Superior temporal gyrus (tissue), 1 donor: Measurements from ENCODE around the gene GMEB2.

Experiments
- DNase-seq: peaks from one replicate; pipeline ENCODE4 v3.0.0-alpha.2; 2016; ENCODE audit errors: extremely low spot score

The GMEB2 gene

DNA sequence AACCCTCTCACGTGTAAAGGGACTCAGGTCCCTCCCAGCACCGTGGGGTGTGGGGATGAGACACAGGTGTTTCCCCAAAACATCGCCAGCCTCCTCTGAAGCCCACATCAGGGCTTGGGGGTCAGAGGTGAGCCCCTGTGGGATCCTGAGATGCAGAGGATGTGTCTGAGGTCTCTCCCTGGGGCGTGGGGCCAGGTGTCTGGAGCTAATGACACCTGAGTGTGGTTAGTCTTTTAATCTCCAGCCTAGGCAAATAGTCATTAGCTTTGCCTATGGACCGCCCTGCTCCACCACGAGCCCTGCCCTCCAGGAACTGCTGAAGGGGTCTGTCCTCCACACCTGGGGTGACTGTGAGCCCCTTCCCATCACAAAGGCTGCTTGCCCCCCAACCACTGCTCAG lies 81.1 kb downstream of the GMEB2 start:
- no peak for DNase-seq

DNA sequence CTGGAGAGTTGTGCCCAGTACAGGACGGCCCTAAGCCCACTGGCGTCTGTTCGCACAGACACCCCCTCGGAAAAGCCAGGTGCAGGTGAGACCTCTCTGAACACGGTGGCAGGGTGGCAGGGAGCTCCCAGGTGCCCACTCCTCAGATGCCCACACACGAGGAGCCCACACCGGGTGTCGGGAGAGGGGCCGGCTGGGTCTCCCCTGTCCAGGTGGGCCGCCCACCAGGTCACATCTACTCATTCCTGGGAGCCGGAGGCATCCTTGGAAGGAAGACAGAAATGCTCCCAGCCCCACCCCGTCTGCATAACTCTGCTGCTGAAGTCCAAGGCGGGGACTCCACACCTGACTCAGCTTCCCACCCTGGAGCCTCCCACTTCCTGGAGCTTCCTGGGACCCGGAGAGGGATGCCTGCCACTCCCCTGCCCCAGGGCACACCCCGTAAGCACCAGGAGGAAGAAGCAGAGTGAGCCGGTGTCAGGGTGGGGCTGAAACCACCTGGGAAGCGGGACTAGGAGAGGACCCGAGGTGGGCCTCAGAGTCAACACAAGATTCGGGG lies 81.9 kb downstream of the GMEB2 start:
- no peak for DNase-seq

DNA sequence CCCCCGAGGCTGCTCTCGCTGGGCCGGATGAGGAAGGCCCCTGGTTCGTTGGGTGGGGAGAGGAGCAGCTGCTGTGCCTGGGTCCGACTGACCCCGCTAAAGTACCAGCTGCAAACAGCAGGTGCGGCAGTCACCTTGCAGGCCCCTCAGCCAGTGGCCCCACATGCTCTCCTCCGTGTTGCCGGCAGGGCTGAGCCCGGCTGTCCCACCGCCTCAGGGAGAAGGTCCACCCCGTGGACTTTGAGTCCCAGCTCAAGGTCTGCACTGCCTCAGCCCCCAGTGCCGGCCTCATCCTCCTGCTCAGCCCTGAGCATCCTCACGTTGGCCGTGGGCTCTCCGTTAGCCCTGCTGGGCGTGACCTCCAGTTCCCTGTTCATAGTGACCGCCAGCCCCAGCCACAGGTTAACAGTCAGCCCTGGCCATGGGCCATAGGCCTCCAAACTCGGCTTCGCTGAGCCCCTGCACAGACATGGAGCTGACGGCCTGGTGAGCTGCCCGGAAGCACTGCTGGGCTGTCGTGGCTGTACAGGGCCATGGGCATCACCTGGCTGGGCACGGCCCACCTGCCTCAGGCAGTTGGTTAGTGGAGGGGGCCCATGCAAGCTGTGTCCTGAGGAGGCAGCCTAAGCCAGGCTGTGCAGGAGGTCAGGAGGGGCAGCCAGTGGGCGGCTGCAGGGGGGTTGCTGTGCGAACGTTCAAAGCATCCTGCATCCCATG lies 82.5 kb downstream of the GMEB2 start:
- no peak for DNase-seq

DNA sequence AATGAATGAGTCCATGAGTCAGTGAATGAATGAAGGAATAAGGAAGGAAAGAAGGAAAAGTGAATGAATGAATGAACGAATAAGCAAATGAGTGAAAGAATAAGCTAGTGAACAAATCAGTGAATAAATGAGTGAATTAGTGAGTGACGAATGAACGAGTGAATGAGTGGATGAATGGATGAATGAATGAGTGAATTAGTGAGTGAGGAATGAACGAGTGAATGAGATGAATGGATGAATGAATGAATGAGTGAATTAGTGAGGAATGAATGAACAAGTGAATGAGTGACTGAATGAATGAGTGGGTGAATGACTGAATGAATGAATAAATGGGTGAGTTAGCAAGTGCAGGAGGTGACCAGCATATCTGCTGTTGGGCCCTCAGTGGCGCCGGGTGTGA lies 83.2 kb downstream of the GMEB2 start:
- DNase-seq, result no peak

DNA sequence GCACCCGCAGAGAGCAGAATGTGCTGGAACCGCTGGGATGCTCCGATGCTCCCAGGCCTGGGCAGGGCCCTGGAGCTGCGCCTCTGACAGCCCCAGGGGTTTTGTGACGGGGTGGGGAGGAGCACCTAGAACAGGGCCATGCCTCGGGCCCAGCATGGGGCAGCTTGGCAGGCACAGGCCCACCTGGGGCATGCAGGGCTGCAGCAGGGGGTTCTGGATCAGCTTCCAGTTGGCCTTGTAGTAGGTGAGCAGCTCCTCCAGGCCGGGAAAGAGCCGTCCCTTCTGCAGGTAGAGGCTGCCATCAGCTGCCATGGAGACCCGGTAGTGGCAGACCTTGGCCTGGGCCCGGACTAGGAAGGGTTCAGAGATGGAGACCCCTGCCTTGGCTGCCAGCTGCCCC lies 83.8 kb downstream of the GMEB2 start:
- no peak for DNase-seq

DNA sequence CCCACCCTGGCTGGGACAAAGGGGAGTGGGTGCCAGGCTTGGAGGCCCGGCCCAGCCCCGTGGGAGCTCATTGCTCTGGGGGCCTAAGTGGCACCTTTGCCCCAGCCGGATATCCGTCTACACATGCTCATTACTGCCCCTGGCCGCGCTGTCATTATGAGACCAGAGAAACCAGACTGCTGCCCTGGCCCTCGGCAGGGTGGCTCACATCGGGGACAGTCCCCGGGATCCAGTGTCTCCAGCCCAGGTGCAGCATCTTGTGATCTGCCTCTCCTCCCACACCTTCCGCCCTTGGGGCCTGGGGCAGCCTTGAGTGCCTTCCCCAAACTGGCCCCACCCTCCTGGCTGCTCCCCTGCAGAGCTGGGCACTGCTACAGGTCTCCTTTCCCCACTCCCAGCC lies 84.2 kb downstream of the GMEB2 start:
- no peak for DNase-seq

DNA sequence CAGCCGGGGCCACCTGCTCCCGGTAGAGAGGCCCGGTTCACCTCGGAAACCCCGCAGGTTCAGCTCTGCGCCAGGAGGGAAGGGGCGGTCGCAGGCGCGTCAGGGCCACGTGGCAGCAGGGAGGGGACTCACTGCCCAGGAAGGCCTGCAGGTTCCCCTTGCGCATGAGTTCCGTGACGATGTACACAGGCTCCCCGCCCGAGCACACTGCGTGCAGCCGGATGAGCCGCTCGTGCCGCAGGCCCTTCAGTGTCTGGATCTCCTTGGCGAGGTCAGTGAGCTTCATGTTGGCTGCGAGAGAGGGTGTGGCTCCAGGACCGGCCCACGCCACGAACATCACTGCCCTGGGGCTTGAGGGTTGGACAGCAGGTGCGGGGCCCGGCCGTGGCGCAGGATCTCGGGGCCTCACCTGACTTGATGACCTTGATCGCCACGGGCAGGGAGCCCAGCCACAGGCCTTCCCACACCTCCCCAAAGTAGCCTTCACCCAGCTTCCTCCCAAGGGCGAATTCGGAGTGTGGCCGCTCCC lies 84.8 kb downstream of the GMEB2 start:
- DNase-seq, result no peak

DNA sequence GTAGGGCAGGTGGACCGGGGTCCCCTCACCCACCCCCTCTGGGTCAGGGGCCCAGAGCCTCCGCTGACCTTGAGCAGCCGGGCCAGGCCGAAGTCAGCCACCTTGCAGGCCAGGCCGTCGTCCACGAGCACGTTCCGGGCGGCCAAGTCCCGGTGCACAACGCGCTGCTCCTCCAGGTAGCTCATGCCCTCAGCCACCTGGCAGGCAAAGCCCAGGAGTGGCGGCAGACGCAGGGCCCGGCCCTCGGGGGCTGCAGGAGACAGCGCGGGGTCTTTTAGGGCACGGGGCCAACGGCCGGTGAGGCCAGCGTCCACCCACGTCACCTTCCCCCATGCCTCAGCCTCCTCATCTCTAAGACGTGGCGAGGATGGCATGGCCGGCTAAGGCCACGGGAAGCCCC lies 85.5 kb downstream of the GMEB2 start:
- DNase-seq, result no peak

DNA sequence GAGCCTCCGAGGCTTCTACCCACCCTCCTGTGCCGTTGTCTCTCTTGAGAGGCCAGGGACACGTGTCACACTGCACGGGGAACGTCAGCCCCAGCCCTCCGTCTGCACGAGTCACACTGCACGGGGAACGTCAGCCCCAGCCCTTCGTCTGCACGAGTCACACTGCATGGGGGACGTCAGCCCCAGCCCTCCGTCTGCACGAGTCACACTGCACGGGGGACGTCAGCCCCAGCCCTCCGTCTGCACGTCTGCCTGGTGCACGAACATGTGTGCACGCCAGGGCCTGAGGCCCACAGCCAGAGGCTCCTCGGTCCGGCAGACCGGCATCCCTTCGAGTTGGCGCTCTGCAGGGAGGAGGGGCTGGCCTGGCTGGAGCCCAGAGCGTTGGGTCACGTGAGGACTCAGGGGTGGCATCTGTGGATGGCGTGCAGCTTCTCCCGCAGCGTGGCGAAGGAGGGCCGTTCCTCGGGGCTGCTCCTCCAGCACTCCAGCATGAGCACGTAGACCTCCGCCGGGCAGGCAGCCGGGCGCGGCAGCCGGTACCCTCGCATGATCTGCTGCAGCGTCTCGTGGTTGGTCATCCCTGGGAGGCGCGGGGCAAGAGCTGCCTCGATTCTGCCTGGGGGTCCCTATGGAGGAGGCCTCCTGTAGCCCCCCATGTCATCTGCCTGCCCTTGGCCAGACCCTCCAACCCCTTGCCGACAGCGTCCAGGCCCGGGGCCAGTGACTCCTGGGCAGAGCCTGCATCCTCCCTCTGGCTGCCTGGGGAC lies 86.3 kb downstream of the GMEB2 start:
- no peak for DNase-seq

DNA sequence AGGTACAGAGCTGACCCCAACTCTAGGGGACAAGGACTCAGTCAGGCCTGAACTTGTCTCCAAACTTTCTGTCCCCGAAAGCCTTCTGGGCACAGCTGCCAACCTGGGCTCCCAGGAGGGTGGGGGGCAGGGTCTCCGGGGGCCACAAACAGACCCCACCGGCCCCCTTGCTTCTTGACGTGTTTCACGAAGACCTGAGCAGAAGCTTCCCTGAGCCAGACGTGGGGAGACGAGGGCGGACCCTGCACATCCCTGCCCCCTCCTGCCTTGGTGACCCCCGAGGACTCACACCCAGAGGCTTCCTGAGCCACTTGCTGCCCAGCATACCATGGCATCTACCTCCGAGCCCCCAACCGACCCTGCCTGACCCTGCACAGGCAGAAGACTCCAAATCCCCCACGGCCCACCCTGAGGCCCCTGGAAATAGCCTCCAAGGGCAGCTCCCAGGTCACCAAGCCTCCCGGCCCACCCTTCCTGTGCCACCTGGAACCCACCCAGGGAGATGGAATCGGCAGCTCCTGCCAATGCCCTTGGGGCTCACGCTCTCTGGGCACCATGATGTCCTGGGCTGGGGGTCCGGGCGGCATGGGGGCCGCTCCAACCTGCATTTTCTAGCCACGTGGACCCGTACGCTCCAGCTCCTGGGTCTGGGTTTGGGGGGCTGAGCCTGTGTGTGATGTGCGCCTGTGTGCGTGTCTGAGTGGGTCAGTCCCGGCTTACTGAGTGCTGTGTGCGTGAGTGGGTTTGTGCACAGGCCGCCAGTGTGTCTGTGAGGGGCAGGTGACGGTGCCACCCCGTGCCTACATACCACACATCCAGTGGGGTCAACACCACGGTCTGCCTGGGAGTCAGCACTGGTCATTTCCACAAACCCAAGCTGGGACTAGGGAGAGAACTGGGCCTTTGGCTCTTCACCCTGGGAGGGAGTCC lies 87.2 kb downstream of the GMEB2 start:
- DNase-seq, result no peak

DNA sequence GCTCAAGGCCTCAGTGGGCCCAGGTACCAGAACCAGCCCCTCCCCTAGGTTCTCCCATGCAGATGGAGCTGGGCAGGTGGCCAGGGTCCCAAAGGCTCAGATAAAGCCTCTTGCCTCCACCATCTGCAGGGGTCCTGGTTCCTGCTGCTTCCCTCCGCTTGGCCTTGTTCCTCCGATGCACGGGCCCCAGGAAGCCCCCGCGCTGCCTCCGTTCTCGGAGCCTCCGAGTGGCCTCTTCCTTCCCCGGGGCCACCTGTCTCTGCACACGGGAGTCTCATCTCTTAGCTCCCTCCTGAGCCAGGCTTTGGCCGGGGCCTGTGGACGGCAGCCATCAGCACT lies 87.8 kb downstream of the GMEB2 start:
- no peak for DNase-seq

DNA sequence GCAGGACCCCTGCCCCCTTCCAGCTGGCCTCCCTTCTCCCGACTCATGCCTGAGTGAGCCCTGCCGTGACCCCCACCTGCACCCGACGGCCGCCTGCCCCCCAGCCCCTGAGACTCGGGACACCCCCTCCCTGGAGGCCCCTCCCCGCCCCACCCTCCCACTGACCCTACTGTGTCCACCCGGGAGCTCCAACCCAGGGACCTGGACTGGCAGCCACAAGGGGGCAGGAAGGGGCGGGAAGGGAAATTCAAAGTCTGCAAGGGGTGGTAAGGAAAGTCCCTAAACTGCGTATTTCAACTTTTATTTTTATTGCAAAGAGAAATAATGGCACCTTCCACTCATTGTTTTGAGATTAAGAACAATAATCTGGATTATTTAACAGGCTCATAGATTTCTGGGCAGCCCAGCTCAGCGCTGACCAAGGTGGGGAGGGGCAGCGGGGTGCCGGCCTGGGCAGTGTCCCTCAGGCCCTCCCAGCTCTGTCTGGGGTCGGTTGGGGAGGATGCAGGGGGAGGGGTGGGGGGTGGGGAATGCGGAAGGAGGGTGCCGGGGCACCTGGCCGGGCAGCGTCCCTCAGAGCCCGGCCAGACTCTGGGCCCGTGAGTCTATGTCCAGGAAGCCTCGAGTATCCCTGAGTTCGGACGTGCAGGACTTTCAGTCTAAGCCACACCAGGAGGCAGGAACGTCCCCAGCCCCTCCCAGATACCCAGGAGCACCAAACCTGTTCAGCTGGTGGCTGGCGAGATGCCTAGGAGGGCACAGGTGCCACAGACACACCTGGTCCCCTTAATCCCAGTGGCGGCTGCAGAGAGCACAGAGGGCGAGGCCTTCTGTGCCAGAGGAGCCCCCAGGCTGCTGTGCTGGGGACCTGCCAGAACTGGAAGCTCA lies 88.5 kb downstream of the GMEB2 start:
- DNase-seq, result no peak
